Psoas muscle (tissue), 8 donors: ENCODE data around the gene SMIM14. TPM values are rescaled to one million over a fixed set of nuclear protein-coding genes. Genes with fewer than 3 reads are reported as not detected.
A peak's percentile ranks its signal among the peaks of the same experiment; 100 is the strongest.
"Not testable (repeated sequence)": the region's sequence is repeated elsewhere in the genome, so short reads cannot be mapped to it uniquely, and the experiment has no call there.

Experiments
- ATAC-seq, 4 donors: fragments of 200-7000 bp; cut with Tn5 transposase; one replicate each; pipeline ENCODE4 v1.9.1; 2020; ENCODE audit warnings: moderate library complexity in 3 of 4, mild to moderate bottlenecking in 2 of 4
- DNase-seq, 2 donors: peaks; one replicate each; pipeline ENCODE4 v3.0.0-alpha.2; 2020
- H3K27ac ChIP-seq: fragments of 200-600 bp; one replicate; pipeline ENCODE4 v1.8.0; 2022
- H3K27me3 ChIP-seq, 3 donors: fragments of 200-600 bp in 1 of 3; one replicate each; pipeline versions ENCODE4 v1.6.1 to v1.8.0; 2013 to 2022; ENCODE audit warnings: low read length in 2 of 3, mild to moderate bottlenecking in 2 of 3, moderate library complexity in 1 of 3; ENCODE audit not compliant: insufficient read depth in 3 of 3
- H3K36me3 ChIP-seq, 2 donors: fragments of 200-600 bp in 1 of 2; one replicate each; pipeline versions ENCODE4 v1.6.1 to v1.8.0; 2013 to 2022; ENCODE audit warnings: low read depth in 1 of 2, mild to moderate bottlenecking in 1 of 2, moderate library complexity in 1 of 2; ENCODE audit not compliant: insufficient read depth in 1 of 2
- H3K4me1 ChIP-seq: fragments of 200-600 bp; one replicate; pipeline ENCODE4 v1.8.0; 2022
- H3K4me3 ChIP-seq: fragments of 200-600 bp; one replicate; pipeline ENCODE4 v1.8.0; 2022; ENCODE audit warnings: mild to moderate bottlenecking
- H3K9me3 ChIP-seq: fragments of 200-600 bp; one replicate; pipeline ENCODE4 v1.8.0; 2022
- CTCF ChIP-seq: fragments of 200-600 bp; IDR thresholded peaks from one replicate; pipeline ENCODE4 v1.8.0; 2022; ENCODE audit warnings: antibody characterized with exemption
- WGBS, 3 donors: extraction: QIAGEN DNeasy Blood & Tissue Kit; methylation state at CpG; one replicate each; pipeline versions ENCODE4 v1.1.6 to v1.1.7; 2013; 5-methylcytosine and 5-hydroxymethylcytosine counted together
- intact Hi-C, 2 donors: fragments of 100-400 bp; cut with DNase I; formaldehyde crosslinking; loops; one replicate each; pipeline versions ENCODE4 v1.11.0 to v1.14.2; 2022
- long read RNA-seq, 2 donors: library from polyadenylated mRNA; unstranded; transcript quantifications; one replicate each; pipeline ENCODE4 v2.0.0, GENCODE V29; 2021
- polyA plus RNA-seq, 3 donors: library from polyadenylated mRNA; stranded (reverse); fragments of 200-250 nt; gene quantifications; one replicate each; pipeline ENCODE4 v1.2.3, GENCODE V29; 2013
- total RNA-seq, 4 donors: library from RNA; stranded (reverse); fragmentation: NEBNext Ultra II Directional in 2 of 4; extraction: Animal tissue kit (Norgen Biotek cat#: 25700) in 2 of 4; gene quantifications; one replicate each; pipeline versions ENCODE4 v1.2.1 to v1.2.4, GENCODE V29; 2021 to 2023
- donor health status: healthy with polysubstance abuse.
- donor health status: DM: no; HTN: no; CAD: no; lungs with moderate emphysema.
- donor health status: Bipolar disorder and iron deficiency.
- donor health status: healthy.
- donor health status: DM: yes; HTN: yes; CAD: no.
- donor health status: DM: no; HTN: no; CAD: no.
- donor health status: DM: no; HTN: no; CAD: no.
- donor health status: DM: yes; HTN: yes; CAD: no.

Gene SMIM14
- total RNA-seq (1 to 10 TPM; 4.2 to 7.7 (median 6.5) TPM), polyA plus RNA-seq (1 to 10 TPM; 2.2 to 8.4 (median 3.1) TPM)
- long read RNA-seq, donor 1, full-length matches to known transcripts: 4 of 4 reads
- long read RNA-seq, donor 1, partial matches to known transcripts: 0 of 4 reads
- long read RNA-seq, donor 1, other reads (novel, unspliced or antisense): 0 of 4 reads
- long read RNA-seq, donor 2, full-length matches to known transcripts: 19 of 20 reads
- long read RNA-seq, donor 2, partial matches to known transcripts: 0 of 20 reads
- long read RNA-seq, donor 2, other reads (novel, unspliced or antisense): 1 of 20 reads

DNA sequence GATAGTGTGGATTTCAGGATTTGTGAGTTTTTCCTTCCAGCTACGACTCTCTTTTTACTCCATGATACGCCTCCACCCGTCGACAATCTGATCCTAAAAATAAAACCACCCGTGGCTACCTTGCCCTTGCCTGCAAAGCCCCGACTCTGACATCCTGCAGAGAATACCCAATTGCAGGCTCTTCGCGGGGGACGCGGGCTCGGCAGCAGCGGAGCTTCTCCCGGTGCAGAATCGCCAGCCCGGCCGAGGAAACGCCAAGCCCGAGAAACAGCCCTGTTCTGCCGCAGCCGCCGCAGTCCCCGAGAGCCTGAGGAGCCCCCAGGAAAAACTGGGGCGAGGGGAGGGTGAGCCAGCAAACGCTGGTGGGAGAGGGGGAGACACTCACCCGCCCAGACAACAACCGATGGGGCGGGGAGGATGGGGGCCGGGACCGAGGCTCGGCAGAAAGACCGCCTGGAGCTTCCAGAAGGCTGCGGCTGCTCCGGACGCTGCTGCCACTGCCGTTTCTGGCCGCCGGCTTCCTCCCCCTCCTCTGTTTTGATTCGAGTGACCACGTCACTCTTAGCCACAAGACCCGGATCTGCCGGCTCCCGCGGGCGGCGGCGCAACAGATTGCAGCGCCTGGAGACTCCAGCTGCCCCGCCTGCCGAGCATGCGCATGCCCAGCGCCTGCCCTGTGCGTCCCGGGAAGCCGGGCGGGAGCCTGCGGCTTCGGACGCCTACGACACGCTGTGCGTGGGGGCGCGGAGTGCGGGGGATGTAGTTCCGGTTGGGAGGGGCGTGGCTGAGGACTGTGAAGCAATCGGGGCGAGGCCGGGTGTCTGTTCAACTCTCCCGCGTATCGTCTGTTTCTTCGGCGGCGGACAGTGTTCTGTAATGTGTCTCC is at the start of gene SMIM14:
TSS of gene SMIM14 (minus strand) at position 512 of the 886 bp plus-strand sequence. CDS start 33,720 bp downstream, outside the sequence.
- peaks cover 32% of the 10 kb centered on the region for H3K4me1 ChIP-seq
- H3K9me3 ChIP-seq: no peaks in the 10 kb centered on the region
- no peaks in the 10 kb centered on the region for H3K27me3 ChIP-seq
- H3K27ac ChIP-seq: peak within 1 kb of the TSS; percentile 100
- DNase-seq: peak; percentile 99 to 100
- peaks cover 0 to 20% of the 10 kb centered on the region in 2 donors for H3K36me3 ChIP-seq
- intact Hi-C loops: loop anchor here (5.0 kb wide), 3 partner anchors 111 to 339 kb away; partner anchors contain the start of genes LIAS (in 1 of the 2), PDS5A (in 1 of the 2), RPL9 (in 1 of the 2) and UGDH (in 1 of the 2)
- peak; percentile 96 to 99 (median 98) for ATAC-seq
- WGBS, 3 donors: 0 to 1% (median 0%) methylated on average over 66 to 75 of the region's 75 CpGs
- H3K4me3 ChIP-seq: peak within 1 kb of the TSS; percentile 99
- TF ChIP-seq CTCF: peak; percentile 12

GRCh38 chr4:39687014-39687413 is 48.3 kb upstream of the SMIM14 start:
- H3K4me3 ChIP-seq: no peak overlapping the region
- intact Hi-C loops: no loop called here
- DNase-seq: no peak
- ATAC-seq: no peak
- no peaks in the 10 kb centered on the region for H3K27me3 ChIP-seq
- H3K36me3 ChIP-seq: no peaks in the 10 kb centered on the region
- H3K27ac ChIP-seq: no peak overlapping the region
- H3K4me1 ChIP-seq: no peaks in the 10 kb centered on the region
- no peak for TF ChIP-seq CTCF
- no peaks in the 10 kb centered on the region for H3K9me3 ChIP-seq

- H3K9me3 ChIP-seq: no peaks in the 10 kb centered on the region
- ATAC-seq (no peak), DNase-seq (no peak)
- WGBS, 3 donors: 0% methylated on average over 1 of the region's 1 CpG
- no peaks in the 10 kb centered on the region for H3K36me3 ChIP-seq
- H3K27me3 ChIP-seq: no peaks in the 10 kb centered on the region
- intact Hi-C loops: no loop called here
- H3K4me3 ChIP-seq: no peak overlapping the region
- TF ChIP-seq CTCF: no peak
- H3K27ac ChIP-seq: no peak overlapping the region
- H3K4me1 ChIP-seq: no peaks in the 10 kb centered on the region
Measured at GRCh38 chr4:39685990-39686389, 47.3 kb upstream of the SMIM14 start.

- intact Hi-C loops: no loop called here
- 79 to 84% (median 80%) methylated on average over 2 of the region's 2 CpGs for WGBS, 3 donors
- H3K27me3 ChIP-seq: no peaks in the 10 kb centered on the region
- no peak for TF ChIP-seq CTCF
- H3K36me3 ChIP-seq: no peaks in the 10 kb centered on the region
- H3K27ac ChIP-seq: no peak overlapping the region
- ATAC-seq: no peak
- DNase-seq: no peak
- H3K4me1 ChIP-seq: no peaks in the 10 kb centered on the region
- no peaks in the 10 kb centered on the region for H3K9me3 ChIP-seq
- no peak overlapping the region for H3K4me3 ChIP-seq
Measured at GRCh38 chr4:39682138-39682537, 43.5 kb upstream of the SMIM14 start.

DNA sequence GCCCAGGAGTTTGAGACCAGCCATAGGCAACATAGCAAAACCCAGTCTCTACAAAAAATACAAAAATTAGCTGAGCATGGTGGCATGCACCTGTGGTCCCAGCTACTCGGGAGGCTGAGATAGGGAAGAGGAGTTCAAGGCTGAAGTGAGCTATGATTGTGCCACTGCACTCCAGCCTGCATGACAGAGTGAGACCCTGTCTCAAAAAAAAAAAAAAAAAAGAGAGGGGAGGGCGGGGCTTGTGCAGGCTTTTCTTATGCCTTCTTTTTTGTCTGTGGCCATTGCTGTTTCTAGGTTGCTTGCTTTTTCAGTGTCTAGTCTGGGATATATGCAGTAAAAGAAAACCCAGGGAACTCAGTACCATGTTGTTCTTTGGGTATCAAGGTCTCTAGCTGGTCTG is 42.3 kb upstream of the SMIM14 start:
- H3K27ac ChIP-seq, ATAC-seq, DNase-seq, H3K27me3 ChIP-seq, H3K4me1 ChIP-seq, H3K4me3 ChIP-seq, H3K36me3 ChIP-seq, H3K9me3 ChIP-seq, intact Hi-C loops: not testable (repeated sequence)
- 74 to 86% (median 78%) methylated on average over 2 of the region's 2 CpGs for WGBS, 3 donors

- DNase-seq, H3K27ac ChIP-seq, H3K4me1 ChIP-seq, H3K27me3 ChIP-seq, H3K9me3 ChIP-seq, H3K4me3 ChIP-seq, H3K36me3 ChIP-seq, ATAC-seq, intact Hi-C loops: not testable (repeated sequence)
- WGBS, 3 donors: 95 to 98% (median 98%) methylated on average over 7 to 10 of the region's 10 CpGs
Measured at GRCh38 chr4:39675681-39676080, 37.0 kb upstream of the SMIM14 start.

- H3K36me3 ChIP-seq, H3K27ac ChIP-seq, H3K4me1 ChIP-seq, ATAC-seq, intact Hi-C loops, H3K9me3 ChIP-seq, H3K4me3 ChIP-seq, H3K27me3 ChIP-seq, DNase-seq: not testable (repeated sequence)
- WGBS, 3 donors: 100% methylated on average over 1 of the region's 1 CpG; no CpG with 5 or more reads in 1 of the 3 donors
Measured at GRCh38 chr4:39670296-39670695, 31.6 kb upstream of the SMIM14 start.
